ENCODE data around the gene EXOC7.

EXOC7 gene

DNA sequence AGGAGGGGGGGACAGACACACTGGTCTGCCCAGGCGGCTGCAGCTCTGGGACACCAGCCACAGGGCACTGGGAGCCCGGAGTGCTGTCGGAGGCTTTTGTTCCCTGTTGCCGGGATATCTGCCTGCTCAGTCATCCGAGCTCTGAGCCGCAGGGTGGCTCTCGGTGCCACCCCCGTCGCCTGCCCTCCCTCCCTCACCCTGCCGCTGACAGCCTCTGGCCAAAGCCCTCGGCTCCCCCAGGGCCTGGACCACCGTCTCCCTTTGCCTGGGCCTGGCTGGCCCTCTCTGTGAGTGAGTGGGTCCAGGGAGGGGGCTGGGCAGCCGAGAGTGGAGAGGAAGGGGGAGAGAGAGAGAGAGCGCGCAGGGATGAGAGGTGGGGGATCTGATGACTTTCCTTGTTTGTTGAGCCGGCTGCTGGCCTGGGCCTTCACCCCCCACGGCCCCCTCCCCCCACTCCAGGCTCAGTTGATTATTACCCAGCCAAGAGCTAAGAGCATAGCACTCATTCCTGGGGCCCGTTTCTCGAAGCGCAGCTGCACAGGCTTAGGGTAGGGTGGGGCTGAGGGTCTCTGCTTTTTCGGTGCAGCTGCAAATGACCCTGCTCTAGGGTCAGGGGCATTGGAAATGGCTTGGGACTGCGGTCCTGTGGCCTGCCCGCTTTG lies 34.8 kb upstream of the EXOC7 start:
- no peak for DNase-seq

DNA sequence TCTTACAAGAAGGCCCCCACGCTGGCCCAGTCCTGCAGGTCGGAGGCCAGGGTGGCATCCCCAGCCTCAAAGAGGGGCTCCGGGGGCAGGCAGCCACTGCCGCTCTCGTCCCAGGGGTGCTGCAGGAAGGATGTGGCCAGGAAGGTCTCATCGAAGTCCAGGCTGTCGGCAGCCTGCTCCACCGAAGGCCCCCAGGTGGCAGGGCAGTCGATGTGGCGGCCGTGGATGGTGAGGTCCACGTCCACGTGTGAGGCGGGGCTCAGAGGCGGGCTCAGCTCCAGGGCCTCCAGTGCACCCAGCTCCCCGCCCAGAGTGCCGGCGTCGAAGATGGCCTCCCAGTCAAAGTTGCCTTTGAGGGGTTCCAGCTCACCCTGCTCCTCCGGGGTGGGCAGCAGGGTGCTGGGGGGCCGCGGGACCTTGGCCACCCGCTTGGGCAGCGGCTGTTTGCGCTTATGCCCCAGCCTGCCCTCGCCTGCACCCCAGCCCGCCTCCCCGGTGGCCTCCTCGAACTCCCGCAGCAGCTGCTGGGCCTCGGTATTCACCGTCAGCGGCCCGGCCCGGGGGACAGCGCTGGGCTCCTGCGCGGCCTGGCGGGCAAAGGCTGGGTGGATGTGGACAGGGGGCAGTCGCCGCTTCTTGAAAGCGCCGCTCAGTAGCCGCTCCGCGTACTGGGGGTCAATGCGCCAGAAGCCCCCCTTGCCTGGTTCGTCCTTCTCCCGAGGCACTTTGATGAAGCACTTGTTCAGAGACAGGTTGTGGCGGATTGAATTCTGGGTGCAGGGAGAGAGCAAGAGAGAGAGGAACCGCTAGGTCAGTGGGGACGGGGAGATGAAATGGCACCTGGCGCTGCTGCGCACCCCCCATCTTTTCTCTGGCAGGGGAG lies 34.0 kb upstream of the EXOC7 start:
- DNase-seq: no peak

DNA sequence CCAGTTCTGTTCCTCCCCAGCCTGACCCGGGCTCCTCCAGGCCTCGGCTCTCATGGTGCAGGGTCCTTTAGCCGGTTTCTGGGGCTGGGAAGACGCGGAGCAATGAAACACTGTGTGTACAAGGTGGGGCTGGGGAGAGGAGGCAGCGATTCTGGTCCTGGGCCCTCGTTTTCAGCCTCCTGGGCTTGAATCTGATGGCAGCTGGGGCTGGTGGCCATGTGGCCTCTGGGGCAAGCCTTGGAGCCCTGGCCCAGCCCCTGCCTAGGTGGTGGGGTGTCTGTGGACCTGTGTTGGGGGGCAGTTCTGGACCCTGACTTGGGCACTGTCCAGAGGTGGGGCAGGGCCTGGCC lies 33.4 kb upstream of the EXOC7 start:
- DNase-seq: no peak

DNA sequence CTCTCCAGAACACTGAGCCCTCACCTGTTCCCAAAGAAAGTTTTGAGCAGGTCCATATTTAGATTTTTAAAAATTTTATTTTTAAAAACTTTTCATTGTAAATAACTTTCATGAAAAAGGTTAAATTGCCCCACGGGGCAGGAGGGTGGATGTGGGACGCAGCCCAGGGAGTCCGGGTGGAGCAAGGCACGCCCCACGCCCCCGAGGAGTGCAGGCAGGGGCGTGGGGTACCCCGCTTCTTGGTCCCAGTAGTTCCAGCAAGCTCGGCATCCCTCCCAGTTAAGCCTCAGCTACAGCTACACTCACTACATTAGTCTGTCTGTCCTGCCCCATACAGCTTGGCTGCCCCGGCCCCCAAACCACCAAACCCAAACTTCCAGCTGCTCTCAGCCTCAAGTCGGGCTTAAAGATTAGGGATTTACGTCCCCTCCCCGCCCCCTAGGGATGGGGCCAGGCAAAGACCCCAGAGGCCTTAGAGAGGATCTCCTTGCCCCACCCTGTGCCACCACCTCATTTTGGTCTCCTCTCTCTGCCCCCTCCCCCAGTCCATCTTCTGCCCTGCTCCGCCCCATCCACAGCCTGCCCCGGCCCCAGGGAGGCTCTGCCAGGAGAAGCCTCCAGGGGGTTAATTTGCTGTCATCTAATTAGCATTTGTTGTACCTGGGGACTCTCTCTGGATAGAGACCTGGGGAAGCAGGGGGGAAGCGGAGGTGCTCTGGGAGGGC lies 32.9 kb upstream of the EXOC7 start:
- no peak for DNase-seq

DNA sequence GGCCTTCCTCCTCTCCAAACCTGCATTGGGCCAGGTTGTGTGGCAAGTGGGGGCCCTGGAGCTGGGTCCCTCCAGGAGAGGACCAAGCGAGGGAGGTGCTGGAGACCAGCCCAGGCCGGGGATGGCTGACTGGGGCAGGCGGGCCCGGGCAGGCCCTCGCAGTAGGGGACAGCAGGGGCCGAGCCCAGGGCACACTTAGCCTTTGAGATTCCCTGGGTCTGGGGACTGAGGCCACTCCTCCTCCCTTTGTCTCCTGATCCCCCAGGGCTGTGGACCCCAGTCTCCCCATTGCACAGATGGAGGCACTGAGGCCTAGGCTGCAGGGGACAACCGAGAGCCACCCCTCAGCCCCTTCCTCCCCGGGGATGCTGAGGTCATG lies 32.2 kb upstream of the EXOC7 start:
- DNase-seq: no peak

DNA sequence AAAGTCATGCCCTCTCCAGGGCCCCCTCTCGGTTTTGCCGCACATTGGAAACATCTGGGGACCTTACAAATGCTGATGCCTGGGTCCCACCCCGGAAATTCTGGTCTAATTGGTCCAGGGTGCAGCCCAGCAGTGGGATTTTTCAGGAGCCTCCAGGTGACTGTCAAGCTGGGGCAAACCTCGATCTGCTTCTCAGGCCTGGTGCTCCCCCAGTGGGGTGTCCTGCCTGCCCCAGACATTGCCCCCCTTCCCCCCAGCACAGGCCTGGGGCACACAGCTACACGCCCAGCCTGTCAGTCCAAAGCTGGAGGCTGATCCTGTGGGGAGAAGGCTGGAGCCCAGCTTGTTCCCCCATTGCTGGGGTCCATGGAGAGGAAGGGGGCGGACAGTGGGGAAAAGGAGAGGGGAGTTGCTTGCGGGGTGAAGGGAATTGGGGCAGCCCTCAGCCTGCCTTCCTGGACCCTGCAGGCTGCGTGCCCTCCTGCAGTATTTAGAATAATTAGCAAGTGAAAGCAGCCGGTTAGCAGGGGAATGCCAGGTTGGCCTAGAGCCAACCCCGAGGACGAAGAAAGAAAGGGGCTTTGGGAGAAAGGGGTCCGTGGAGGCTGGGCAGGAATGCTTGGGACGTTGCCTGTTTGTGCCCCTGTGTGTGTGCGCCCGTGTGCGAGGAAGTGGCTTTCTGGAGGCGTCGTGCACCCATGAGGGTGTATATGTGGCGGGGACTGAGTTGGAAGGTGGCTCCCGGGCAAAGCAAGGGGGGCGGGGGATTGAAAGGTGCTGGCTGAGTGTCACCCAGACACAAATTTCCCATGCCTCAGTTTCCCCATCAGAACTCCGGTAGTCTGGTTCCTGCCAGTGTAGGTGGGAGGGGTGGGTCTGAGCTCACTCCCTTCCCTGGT lies 31.6 kb upstream of the EXOC7 start:
- DNase-seq: no peak

DNA sequence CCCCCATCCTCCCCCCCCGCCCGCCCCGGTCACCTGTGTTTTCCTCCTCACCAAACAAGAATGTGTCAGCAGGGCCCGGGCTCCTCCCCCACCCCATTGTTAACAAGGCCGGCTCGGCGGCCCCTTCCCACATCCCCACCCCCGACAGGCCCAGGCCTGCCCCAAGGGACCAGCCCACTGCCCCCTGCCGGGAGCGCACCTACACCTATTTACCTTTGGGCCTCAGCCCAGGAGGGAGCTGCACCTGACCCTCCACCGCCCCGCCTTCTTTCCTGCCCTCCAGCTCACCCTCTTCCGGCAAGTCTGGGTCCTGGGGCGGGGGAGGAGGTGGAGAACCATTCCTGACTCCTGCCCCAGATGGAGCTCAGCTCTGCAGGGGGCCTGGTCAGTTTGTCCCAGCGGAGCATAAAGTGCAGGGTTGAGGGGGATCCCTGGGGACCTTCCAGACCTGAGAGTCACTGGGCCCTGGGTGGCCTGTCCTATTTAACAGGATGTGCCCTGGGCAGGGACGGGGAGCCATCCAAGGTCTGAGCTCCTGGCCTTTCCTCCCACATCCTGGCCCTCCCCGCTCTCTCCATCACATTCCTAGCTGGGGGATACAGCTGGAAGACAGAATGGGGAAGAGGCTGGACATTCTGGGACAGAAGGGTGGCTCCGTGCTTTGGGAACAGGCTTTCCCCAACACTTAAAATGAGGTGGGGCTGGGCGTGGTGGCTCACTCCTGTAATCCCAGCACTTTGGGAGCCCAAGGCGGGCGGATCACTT lies 29.2 kb upstream of the EXOC7 start:
- DNase-seq: no peak

DNA sequence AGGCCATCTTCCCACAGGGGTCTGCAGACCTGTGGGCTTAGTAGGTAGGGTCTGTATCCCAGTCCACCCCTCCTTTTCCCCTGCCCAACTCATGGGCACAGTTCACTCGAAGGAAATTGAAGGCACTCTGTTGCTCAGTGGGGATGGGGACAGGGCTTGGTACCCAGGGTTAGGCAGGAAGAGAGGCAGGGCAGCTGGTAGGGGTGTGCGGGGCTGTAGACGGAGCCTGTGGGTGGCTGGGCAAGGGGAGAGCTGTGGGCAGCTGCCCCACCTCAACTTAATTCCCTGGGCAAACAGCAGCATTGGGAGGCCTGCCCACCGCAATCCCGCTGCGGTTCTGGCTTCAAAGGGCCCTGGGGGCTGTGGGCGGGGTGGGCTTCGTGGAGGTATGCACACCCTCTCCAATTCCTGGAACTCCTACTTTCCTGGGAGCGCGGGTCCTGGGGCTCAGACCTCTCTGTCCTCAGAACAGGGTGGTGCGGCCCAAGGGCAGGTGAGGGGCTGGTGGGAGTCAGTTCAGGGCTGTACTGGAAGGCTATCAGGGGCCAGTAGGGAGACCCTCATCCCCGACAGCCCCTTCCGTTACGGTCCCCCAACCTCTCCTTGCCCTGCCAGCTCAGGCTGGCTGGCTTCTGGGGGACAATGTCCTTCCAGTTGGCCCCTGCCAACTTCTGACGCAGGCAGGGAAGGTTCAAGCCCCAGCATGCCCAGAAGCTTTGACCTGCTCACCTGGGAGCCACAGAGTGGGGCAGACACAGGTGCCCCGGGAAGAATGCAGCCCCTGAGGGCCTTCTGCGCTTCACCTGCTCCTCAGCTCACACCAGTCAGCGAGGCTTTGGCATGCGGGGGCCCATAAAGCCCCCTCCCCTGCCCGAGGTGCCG lies 28.3 kb upstream of the EXOC7 start:
- no peak for DNase-seq

DNA sequence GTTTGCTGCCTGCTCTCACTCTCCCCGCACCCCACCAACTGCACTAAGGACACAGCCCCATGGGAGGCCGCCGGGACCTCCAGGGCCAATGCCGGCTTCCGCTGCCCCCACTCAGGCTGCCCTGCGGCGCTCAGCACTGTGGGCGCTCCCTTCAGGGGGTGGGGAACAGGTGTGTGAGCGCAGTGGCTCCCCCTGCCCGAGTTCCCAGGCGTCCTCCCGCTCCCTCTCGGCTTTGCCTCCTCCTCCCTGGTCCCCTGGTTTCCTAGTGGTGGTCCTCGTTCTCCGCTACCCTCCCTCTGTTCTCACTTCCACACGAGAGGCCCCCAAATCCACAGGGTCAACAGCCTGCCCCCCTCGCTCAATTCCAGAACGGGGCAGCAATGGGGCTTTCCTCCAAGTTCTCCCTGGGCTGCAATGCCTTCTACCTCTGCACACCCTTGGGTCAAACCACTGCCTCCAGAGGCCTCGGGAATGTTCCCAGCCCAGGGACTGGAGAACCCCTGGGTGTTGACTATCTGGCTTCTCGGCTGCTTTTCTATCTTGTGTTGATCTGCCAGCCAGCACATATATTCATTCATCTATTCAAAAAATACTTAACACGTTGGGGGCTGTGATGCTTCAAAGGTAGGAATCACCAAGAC lies 27.6 kb upstream of the EXOC7 start:
- DNase-seq: no peak

DNA sequence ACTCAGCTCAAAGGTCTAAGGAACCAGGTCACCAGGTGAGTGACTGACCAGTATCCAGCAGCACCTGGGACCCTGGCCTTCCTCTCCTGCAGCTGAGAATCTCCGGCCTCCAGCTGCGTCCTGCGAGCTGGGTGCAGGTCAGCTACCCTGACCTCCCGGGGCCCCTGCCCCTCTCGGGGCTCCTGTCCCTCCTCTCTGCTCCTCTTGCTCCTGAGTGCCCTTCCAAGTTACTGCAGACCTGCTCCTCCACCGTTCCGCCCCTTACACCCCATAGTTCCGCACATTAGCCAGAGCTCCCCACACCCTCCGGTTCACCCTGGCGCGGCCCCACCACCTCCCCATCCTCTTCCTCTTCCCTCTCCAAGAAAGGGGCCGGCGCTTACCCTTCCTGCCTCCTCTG lies 26.9 kb upstream of the EXOC7 start:
- no peak for DNase-seq

DNA sequence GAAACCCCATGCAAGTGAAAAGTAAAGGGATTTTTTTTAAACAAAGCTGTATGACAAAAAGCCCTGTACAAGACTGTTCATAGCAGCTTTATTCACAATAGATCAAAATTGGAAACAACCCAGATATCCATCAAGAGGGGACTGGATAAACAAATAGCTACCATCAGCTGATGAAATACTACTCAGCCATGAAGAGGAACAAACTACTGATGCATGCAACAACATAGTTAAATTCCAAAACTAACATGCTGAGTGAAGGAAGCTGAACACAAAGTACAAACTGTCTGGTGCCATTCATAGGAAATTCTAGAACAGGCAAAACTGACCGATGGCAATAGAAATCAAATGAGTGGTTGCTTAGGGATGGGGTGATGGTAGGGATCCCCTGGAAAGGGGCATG lies 22.3 kb upstream of the EXOC7 start:
- DNase-seq: no peak

DNA sequence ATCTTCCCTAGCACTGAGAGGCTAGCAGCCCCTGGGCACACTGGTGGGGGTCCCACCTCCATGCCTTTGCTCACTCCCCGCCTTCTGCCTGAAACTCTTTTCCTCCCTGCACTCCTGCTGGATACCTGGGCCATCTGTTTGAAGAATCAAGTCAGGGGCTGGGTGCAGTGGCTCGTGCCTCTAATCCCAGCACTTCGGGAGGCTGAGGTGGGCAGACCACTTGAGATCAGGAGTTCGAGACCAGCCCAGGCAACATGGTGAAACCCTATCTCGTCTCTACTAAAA lies 21.7 kb upstream of the EXOC7 start:
- no peak for DNase-seq

DNA sequence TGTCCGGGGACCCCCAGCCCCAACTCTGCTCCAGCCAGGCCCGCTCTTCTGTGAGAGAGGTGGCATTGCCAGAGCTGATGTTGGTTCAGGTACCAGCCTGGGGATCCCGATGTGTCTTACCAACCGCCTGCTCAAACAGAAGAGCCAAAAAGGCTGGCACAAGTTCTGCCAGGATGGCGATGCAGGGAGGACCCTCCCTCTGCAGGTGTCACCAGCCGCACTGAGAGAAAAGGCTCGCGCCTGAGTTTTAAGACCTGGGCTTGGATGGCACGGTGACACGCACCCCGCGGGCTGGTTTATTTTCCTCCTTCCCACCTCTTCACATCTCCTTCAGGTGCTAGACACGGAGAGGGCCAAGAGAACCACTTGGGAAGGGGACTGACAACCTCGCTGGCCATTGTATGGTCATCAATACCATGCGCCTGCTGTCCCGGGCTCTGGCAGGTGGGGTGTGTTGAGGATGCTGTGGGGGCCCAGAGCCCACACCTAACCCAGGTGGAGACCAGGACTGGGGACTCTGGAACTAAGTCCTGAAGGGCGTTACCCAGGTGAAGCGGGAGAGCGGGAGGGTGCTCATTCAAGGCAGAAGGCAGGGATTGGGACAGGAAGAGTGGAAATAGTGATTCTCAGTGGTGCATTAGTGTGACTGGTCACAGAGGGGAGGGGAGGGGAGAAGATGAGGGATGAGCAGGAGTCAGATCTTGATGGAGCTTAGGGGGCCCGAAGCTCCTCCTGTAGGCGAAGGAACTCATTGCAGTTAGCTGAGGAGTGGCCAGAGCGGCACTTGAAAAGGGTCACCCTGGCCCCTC lies 21.2 kb upstream of the EXOC7 start:
- DNase-seq: peak; percentile 52

DNA sequence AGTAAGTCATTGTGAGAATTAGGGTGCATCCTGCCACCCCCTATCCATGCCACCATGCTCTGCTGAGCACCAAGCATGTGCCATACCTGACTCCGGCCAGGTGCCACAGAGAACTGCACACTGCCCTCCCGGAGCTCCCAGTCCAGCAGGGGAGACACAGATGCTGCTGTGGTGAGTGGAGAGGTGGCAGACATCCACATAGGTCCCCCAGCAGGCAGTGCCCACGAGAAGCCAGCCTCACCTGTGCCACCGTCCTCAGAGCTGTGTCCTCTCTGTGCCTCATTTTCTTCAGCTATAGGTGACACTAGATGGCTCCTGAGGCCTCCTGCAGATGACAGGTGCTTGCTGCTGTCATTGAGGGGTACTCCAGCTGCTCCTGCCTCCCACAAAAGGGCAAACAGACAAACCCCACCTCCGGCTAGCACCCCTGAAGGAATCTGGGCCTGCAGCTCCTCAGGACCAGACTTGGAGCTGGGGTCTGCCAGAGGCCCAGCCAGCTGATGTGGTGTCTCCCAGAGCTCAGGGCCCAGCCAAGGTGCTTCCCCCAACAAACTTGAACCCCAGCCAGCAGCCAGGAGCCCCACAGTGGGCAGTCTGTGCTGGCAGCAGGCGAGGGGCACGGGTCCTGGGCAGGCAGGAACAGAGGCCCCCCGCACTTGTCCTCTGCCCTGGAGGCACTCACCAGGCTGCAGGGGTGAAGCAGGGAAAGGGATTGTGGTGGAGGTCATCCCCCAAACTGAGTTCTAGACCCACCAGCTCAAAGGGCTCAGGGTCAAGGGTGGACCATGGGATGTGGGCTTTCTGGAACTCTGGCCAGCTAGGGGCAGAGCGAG lies 20.4 kb upstream of the EXOC7 start:
- DNase-seq: no peak

DNA sequence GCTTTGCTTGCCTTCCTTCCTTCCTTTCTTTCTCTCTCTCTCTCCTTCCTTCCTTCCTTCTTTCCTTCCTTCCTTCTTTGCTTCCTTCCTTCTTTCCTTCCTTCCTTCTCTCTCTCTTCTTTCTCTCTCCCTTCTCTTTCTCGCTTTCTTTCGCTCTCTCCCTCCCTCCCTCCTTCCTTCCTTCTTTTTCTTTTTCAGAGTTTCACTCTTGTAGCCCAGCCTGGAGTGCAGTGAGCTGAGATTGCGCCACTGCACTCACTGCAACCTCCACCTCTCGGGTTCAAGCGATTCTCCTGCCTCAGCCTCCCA lies 19.6 kb upstream of the EXOC7 start:
- no peak for DNase-seq

DNA sequence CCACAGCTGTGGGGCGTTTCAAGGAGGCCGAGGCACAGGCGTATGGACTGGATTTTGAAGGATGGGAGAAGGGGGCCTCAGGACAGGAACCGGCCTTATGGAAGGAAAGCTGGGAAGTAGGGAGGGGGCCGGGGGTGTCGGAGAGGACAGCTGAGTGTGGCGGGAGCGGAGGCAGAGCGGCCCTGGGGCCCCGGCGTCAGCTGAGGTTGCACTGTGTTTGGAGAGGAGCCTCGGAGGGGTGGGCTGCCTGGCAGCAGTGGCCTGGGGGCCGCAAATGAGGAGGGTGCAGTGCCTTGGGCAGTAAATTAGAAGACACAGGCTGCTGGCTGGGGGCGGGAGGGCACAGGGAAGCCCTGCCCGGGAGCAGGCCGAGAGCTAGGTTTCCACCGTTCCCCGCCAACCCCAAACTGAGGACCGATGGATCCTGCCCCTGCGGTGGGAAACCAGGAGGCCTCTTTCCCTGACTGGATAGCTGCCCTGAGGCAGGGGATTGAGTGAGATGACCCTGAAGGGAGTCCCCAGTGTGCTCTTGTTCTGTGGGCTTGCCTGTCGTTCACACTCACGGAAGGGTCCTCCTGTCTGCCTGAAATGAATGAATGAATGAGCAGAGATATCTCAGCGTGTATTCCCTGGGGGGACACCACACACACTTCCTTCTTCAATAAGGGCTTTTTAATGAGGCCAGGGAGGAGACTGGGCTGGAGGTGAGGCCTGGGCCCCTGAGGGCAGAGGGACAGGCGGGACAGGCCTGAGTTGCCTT lies 19.0 kb upstream of the EXOC7 start:
- DNase-seq: no peak

DNA sequence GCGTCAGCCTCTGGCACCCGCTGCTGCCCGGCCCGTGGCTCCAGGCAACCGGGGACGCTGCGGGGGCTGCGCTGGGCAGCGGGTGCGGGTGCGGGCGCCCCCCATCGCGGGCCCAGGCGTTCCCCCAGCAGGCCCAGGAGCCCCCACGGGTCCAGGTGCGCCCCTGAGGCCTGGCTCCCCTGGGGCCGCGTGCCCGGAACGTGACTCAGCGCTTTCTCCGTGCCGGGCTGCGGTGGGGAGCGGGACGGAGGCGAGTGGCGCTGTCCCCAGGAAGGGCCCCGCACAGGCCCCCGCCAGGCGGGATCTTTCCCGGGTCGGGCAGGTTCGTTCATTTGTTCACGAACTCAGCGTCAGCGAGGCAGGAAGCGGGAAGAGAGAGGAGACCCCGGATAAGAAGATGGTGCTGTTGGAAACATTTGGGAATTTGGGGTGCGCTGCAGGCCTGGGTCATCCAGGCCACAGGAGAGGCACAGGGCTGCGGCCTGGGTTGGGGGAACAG lies 18.4 kb upstream of the EXOC7 start:
- peak; percentile 57 for DNase-seq

DNA sequence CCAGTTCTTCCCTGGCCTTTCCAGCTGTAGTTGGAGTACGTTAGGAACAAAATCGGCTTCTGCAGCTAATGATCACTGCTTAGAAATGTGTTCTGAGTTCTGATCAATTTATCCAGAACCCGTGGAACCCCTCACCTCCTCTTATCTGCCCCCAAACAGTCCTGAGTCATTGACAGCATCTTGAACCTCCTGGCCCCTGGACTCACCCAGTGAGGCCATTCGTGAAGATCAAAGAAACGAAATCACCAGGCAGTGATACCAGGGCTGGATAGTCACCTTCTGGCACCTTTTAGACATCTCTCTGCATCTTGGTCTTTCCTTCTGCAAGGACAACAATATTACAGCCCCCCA lies 17.0 kb upstream of the EXOC7 start:
- no peak for DNase-seq

Measured in hematopoietic multipotent progenitor cell treated with erythropoietin and hydrocortisone succinate and interleukin-3 and kit ligand, for 4 days (in vitro differentiated cells).